ENCODE measurements around the gene CER1.

- TF ChIP-seq POLR2A (IDR thresholded peaks at IDR 0.05) (no peak), CTCF (IDR thresholded peaks at IDR 0.05) (no peak)
These were observed 51.2 kb downstream of the CER1 start for GRCh38 chr9:14671377-14671776.

Data from uterus (tissue), 2 donors.